HL-60 (cell line): ENCODE measurements around the gene SLC10A2.
"Not testable (repeated sequence)": the region's sequence is repeated elsewhere in the genome, so short reads cannot be mapped to it uniquely, and the experiment has no call there.

Source experiments
- DNase-seq, 2 experiments: peaks; one replicate each; pipeline ENCODE4 v3.0.0-alpha.2; 2010 to 2020; ENCODE audit warnings: low read depth in 1 of 2, low spot score in 1 of 2
- H3K27ac ChIP-seq: fragments of 250-450 bp; sonication (Bioruptor Pico); replicated peaks from 2 replicates; pipeline ENCODE4 v1.5.1; 2020; ENCODE audit warnings: mild to moderate bottlenecking, moderate library complexity
- H3K27me3 ChIP-seq: fragments of 250-450 bp; sonication (Bioruptor Pico); 2 replicates; pipeline ENCODE4 v1.5.1; 2021; ENCODE audit warnings: mild to moderate bottlenecking, moderate library complexity; ENCODE audit not compliant: insufficient read depth, poor library complexity, severe bottlenecking
- H3K4me3 ChIP-seq: replicated peaks from 2 replicates; pipeline ENCODE4 v1.5.1; 2011; ENCODE audit warnings: mild to moderate bottlenecking, control low read depth, low read length; ENCODE audit not compliant: insufficient read depth
- GABPA ChIP-seq: IDR thresholded peaks from 2 replicates; pipeline ENCODE4 v1.6.1; 2012; ENCODE audit warnings: low read depth
- POLR2AphosphoS5 ChIP-seq: IDR thresholded peaks from 2 replicates; pipeline ENCODE4 v1.6.1; 2012; ENCODE audit warnings: low read depth
- SPI1 ChIP-seq: IDR thresholded peaks from 2 replicates; pipeline ENCODE4 v1.6.1; 2012; ENCODE audit warnings: low read depth, mild to moderate bottlenecking, borderline replicate concordance
- TF ChIP-seq, protein P1 (sequence below): IDR thresholded peaks from one replicate; pipeline ENCODE4 v1.5.1; 2011; ENCODE audit warnings: low read length, control low read depth, inconsistent platforms; ENCODE audit not compliant: insufficient read depth
- TF ChIP-seq, protein P2 (sequence below): IDR thresholded peaks from 2 replicates; pipeline ENCODE4 v1.6.1; 2012; ENCODE audit warnings: low read depth; ENCODE audit not compliant: insufficient replicate concordance

The SLC10A2 gene

DNA sequence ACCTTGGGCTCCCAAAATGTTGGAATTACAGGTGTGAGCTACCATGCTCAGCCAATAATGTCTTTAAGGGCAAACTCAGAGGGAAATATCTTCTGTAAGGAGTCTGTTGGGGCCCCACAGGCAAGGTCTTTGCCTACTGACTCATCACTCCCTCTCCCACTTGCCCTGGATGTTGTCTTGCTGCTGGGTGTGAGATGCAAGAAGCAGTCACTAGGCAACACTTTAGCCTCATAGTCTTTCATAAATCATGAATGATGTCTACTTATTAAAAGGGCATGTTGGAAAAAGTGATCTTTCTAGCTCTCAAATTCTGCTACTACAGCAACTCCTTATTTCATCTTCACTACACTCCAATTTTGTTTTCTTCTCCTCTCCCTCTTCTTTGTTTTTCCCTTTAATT, 34.6 kb upstream of the SLC10A2 start:
- TF ChIP-seq SPI1 (no peak), GABPA (no peak)
- TF ChIP-seq, protein P1, sequence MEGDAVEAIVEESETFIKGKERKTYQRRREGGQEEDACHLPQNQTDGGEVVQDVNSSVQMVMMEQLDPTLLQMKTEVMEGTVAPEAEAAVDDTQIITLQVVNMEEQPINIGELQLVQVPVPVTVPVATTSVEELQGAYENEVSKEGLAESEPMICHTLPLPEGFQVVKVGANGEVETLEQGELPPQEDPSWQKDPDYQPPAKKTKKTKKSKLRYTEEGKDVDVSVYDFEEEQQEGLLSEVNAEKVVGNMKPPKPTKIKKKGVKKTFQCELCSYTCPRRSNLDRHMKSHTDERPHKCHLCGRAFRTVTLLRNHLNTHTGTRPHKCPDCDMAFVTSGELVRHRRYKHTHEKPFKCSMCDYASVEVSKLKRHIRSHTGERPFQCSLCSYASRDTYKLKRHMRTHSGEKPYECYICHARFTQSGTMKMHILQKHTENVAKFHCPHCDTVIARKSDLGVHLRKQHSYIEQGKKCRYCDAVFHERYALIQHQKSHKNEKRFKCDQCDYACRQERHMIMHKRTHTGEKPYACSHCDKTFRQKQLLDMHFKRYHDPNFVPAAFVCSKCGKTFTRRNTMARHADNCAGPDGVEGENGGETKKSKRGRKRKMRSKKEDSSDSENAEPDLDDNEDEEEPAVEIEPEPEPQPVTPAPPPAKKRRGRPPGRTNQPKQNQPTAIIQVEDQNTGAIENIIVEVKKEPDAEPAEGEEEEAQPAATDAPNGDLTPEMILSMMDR, result no peak
- H3K27me3 ChIP-seq, result no peaks in the 10 kb centered on the region
- no peak for DNase-seq
- H3K27ac ChIP-seq, result no peak overlapping the region
- no peak overlapping the region for H3K4me3 ChIP-seq

DNA sequence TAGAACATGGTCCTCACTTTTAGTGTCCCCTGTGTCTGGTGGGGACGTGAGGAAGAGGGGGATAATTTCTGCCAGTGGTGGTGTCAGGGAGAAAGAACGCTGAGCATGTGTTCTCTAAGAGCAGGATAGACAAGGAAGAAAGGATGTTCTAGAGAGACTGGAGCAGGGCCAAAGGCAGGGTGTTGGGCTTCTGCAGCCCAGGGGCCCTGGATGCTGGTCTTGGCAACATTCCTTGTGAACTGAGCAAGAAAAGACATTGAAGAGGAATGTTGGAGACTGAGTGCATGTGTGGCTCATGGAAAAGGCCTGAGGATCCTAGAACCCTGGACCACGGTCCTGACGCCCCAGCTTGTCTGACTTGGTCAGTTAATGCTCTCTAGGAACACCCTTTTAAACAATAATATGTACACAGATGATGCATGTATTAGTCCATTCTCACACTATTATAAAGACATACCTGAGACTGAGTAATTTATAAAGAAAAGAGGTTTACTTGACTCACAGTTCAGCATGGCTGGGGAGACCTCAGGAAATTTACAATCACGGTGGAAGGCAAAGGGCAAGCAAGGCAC, 33.6 kb upstream of the SLC10A2 start:
- Histone ChIP-seq H3K27ac (no peak overlapping the region), H3K4me3 (no peak overlapping the region), H3K27me3 (no peaks in the 10 kb centered on the region)
- DNase-seq, result no peak
- TF ChIP-seq SPI1 (no peak), POLR2AphosphoS5 (no peak), GABPA (no peak)
- TF ChIP-seq, protein P2, sequence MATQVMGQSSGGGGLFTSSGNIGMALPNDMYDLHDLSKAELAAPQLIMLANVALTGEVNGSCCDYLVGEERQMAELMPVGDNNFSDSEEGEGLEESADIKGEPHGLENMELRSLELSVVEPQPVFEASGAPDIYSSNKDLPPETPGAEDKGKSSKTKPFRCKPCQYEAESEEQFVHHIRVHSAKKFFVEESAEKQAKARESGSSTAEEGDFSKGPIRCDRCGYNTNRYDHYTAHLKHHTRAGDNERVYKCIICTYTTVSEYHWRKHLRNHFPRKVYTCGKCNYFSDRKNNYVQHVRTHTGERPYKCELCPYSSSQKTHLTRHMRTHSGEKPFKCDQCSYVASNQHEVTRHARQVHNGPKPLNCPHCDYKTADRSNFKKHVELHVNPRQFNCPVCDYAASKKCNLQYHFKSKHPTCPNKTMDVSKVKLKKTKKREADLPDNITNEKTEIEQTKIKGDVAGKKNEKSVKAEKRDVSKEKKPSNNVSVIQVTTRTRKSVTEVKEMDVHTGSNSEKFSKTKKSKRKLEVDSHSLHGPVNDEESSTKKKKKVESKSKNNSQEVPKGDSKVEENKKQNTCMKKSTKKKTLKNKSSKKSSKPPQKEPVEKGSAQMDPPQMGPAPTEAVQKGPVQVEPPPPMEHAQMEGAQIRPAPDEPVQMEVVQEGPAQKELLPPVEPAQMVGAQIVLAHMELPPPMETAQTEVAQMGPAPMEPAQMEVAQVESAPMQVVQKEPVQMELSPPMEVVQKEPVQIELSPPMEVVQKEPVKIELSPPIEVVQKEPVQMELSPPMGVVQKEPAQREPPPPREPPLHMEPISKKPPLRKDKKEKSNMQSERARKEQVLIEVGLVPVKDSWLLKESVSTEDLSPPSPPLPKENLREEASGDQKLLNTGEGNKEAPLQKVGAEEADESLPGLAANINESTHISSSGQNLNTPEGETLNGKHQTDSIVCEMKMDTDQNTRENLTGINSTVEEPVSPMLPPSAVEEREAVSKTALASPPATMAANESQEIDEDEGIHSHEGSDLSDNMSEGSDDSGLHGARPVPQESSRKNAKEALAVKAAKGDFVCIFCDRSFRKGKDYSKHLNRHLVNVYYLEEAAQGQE, result no peak
- TF ChIP-seq, protein P1, result no peak

DNA sequence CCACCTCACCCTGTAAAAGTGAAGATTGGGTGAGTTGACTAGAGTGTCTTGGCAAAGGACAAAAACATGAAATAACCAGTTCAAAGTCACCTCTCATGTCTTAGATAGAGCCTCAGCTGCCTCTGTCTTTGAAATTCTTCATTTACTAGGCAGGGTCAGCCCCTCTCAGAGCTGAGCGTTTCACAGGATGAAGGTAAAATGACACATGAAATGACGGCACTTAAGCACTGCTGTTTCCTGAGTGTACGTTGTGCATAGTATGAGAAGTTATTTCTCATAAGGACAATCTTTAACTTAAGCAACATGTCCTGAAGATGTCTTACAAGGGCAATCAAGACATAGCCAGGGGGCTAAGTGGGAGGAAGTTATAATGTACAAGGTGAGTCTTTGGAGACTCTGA, 32.3 kb upstream of the SLC10A2 start:
- no peaks in the 10 kb centered on the region for H3K27me3 ChIP-seq
- TF ChIP-seq, protein P2, result no peak
- TF ChIP-seq GABPA (no peak), POLR2AphosphoS5 (no peak), SPI1 (no peak)
- TF ChIP-seq, protein P1, result no peak
- H3K4me3 ChIP-seq, result no peak overlapping the region
- no peak overlapping the region for H3K27ac ChIP-seq
- no peak for DNase-seq

DNA sequence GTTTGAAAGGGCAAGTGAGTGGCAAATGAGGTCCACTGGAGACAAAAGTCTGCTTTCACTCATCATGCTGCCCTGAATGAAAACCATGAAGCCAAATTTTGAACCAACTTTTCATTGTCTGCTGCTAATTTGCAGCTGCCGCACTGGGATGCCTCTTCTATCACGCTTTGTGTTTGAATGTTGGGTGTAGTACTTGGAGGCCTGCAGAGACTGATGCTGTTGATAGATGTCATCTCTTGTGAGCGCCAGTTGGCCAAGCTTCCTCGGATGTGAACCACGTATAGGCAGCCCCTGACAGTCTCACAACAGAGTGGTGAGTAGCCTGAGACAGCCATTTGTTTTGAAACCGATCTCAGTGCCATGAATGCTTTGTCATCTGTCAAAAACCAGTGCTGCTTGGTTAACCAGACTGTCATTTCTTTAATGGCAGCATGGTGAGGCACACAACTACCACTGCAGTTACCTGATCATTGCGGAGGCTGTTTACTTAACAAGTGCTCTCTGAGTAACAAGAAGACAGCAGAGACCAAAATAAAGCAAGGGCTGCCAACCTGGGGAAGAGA, 31.2 kb upstream of the SLC10A2 start:
- TF ChIP-seq, protein P2, result no peak
- TF ChIP-seq GABPA (no peak), POLR2AphosphoS5 (no peak), SPI1 (no peak)
- TF ChIP-seq, protein P1, result no peak
- DNase-seq, result no peak
- no peaks in the 10 kb centered on the region for H3K27me3 ChIP-seq

DNA sequence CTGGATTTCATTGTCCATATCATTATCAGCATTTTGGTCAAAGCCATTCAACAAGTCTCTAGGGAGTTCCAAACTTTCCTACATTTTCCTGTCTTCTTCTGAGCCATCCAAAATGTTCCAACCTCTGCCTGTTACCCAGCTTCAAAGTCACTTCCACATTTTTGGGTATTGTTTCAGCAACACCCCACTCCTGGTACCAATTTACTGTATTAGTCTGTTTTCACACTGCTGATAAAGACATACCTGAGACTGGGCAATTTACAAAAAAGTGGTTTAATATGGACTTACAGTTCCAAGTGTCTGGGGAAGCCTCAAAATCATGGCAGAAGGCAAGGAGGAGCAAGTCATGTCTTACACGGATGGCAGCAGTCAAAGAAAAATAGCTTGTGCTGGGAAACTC, 27.4 kb upstream of the SLC10A2 start:
- not testable (repeated sequence) for DNase-seq, H3K27ac ChIP-seq, H3K27me3 ChIP-seq, H3K4me3 ChIP-seq

More for the DNA sequence above, 31.2 kb upstream of the SLC10A2 start:
- Histone ChIP-seq H3K27ac (no peak overlapping the region), H3K4me3 (no peak overlapping the region)
